Duodenal mucosa (tissue), 2 donors: ENCODE measurements around the gene FPR3.
"Not testable (repeated sequence)": the region's sequence is repeated elsewhere in the genome, so short reads cannot be mapped to it uniquely, and the experiment has no call there.

Experiments
- H3K27ac ChIP-seq: one replicate; pipeline ENCODE4 v1.7.0; 2013; ENCODE audit warnings: low read depth, low read length
- H3K27me3 ChIP-seq, 2 donors: one replicate each; pipeline ENCODE4 v1.7.0; 2013; ENCODE audit warnings: low read length in 2 of 2, control low read depth in 1 of 2; ENCODE audit not compliant: insufficient read depth in 2 of 2, control insufficient read depth in 1 of 2
- H3K36me3 ChIP-seq, 2 donors: one replicate each; pipeline ENCODE4 v1.7.0; 2013; ENCODE audit warnings: low read length in 2 of 2, control low read depth in 1 of 2; ENCODE audit not compliant: insufficient read depth in 2 of 2, control insufficient read depth in 1 of 2
- H3K4me1 ChIP-seq, 2 donors: one replicate each; pipeline ENCODE4 v1.7.0; 2013; ENCODE audit warnings: low read length in 2 of 2, control low read depth in 1 of 2; ENCODE audit not compliant: insufficient read depth in 2 of 2, control insufficient read depth in 1 of 2
- H3K4me3 ChIP-seq, 2 donors: one replicate each; pipeline ENCODE4 v1.7.0; 2013; ENCODE audit warnings: low read length in 2 of 2, low read depth in 1 of 2
- H3K9ac ChIP-seq, 2 donors: one replicate each; pipeline ENCODE4 v1.7.0; 2013; ENCODE audit warnings: low read length in 2 of 2, low read depth in 1 of 2
- H3K9me3 ChIP-seq, 2 donors: one replicate each; pipeline ENCODE4 v1.7.0; 2013; ENCODE audit warnings: low read length in 2 of 2, control low read depth in 1 of 2; ENCODE audit not compliant: control insufficient read depth in 1 of 2

The FPR3 gene

DNA sequence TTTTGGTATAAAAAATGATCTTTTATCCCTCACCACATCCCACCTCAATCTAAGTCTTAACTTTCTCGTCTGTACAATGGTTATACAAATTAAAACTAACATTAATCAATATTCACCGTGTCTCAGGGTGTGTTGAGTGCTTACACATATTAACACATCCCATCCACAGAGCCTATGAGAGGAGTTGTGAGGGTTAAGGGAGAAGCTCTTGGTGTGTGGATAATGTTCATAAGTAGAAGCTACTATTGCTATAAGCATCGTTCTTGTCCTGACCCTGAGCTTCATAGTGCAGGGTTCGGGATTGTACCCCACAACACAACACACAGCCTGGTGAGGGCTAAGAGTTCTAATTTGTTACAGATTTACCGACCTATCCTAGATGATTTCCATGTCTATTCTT, 2.5 kb downstream of the FPR3 start:
- Histone ChIP-seq H3K9ac (no peak overlapping the region), H3K4me3 (no peak overlapping the region), H3K4me1 (peaks cover 0 to 6% of the 10 kb centered on the region in 2 donors), H3K9me3 (peaks cover 0 to 12% of the 10 kb centered on the region in 2 donors), H3K27ac (no peak overlapping the region), H3K27me3 (no peaks in the 10 kb centered on the region), H3K36me3 (no peaks in the 10 kb centered on the region)

DNA sequence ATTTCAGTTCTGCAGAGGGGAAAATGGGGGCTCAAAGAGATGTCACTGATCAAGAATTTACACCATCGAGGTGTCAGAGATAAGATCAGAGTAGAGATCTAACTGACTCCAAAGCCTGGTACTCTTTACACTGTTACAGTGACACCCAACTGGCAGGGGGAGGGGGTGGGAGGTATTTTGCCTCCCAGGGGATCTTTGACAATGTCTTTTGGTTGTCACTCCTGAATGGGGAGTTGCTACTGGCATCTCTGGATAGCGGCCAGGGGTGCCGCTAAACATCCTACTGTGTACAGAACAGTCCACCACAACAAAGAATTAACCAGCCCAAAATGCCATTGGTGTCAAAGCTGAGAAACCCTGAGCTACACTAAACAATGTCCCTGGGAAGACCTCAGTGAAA, 3.1 kb downstream of the FPR3 start:
- Histone ChIP-seq H3K27ac (no peak overlapping the region), H3K27me3 (no peaks in the 10 kb centered on the region), H3K9ac (no peak overlapping the region), H3K9me3 (peaks cover 0 to 12% of the 10 kb centered on the region in 2 donors), H3K4me1 (peaks cover 0 to 6% of the 10 kb centered on the region in 2 donors), H3K36me3 (no peaks in the 10 kb centered on the region), H3K4me3 (peak overlapping the region in 1 of 2 donors; percentile 7)

DNA sequence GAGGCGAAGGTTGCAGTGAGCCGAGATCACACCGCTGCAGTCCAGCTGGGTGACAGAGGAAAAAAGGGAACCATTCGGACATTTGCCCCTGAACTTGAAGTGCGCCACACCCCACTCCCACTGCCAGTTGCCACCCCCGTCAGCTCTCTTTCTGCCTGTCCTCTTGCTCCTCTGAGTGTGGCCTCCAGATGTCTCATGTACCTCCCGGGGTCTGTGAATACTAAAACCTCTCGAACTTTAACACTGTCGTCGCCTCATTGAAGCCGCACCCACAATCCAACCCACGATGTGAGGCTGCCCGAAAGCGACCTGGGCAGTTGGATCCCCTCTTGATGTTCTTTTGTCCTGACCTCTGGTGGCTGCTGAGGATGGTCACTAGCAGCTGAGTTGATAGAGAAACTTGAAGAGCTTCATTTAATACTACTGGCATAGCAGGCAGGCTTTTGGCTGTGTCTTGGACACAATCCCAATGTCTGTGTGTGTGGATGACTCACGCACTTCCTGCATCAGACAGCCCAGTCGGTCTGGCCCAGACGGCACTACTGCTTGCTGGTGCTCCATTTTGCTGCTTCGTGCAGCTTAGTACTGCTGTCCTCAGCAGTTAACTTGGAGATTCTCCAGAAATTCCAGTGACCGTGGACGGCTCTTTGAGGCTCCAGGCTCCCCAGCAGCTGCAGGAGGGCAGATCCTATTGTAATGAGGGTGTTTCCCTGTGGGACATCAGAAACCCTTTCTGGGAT, 4.2 kb downstream of the FPR3 start:
- Histone ChIP-seq H3K4me1 (peaks cover 0 to 6% of the 10 kb centered on the region in 2 donors), H3K4me3 (peak overlapping the region; percentile 16 to 38), H3K27me3 (no peaks in the 10 kb centered on the region), H3K27ac (peak overlapping the region; percentile 66), H3K9me3 (peaks cover 0 to 12% of the 10 kb centered on the region in 2 donors), H3K36me3 (no peaks in the 10 kb centered on the region), H3K9ac (no peak overlapping the region)

DNA sequence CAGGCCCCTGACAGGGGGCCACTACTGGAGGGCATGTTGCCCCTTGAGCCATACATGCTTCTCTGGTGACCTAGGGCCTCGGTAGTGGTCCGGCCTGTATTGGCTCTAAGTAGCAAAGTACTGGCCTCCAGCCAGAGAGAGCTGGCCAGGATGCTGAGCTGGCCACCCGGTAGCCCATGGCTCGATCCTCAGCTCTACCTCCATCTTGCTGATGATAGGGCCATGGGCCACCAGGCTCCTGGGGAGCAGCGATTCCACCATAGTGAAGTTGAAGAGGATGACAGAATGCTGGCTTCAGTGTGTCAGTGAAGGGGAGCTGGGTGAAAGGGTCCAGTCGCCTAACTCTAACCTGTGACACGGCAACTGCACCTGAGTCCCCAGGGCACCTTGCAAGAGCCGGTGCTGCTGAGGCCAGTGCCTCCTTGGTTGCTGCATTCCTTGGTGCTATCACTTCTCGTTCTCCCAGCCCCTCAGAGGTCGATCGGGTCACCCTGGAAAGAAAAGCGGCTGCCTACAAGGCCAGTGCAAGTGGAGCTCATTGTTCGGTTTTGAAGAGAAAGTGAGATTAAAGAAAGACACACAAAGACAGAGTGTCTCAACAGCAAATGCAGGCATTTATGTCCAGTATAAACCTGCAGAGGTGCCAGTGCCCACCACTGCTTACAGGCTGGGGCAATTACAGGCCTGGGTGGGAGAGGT, 5.0 kb downstream of the FPR3 start:
- H3K27me3 ChIP-seq = no peaks in the 10 kb centered on the region
- peak overlapping the region in 1 of 2 donors; percentile 38 for H3K4me3 ChIP-seq
- H3K4me1 ChIP-seq = peaks cover 0 to 6% of the 10 kb centered on the region in 2 donors
- H3K27ac ChIP-seq = peak overlapping the region; percentile 66
- no peak overlapping the region for H3K9ac ChIP-seq
- H3K36me3 ChIP-seq = no peaks in the 10 kb centered on the region
- peaks cover 0 to 12% of the 10 kb centered on the region in 2 donors for H3K9me3 ChIP-seq

DNA sequence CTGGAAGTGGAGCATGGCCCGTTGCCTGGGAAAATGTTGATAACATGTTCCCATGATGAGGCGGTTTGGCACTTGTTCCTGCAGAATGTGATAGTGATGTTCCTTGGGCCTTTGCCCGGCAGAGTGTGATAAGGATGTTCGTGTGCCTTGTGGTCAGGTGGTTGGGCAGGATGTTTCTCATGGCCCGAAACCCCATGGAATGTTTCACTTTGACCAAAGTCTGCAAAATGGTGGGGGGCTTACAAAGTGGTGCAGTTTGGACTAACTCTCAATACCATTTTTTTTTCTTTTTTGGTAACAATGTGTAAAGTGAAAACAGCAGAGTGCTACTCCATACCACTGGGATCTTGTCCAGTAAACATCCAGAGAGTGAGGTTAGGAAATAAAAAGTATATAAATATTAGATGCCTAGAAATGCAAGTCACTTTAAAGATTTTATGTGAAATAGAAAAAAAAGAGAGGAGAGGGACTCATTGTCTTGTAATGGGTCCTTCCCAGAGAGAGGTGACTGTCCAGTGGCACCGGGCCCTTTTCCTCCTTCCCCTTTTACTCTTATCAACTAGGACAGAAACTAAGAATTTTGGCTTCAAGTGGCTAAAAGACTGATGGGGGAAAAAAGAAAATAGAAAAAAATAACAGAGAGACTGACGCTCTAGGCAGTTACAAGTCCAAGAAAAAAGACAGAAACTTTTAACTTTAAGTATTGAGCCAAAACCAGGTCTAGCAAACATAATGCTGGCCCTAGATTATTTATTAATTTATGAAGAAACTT, 5.7 kb downstream of the FPR3 start:
- Histone ChIP-seq H3K27me3 (no peaks in the 10 kb centered on the region), H3K9ac (no peak overlapping the region), H3K4me3 (no peak overlapping the region), H3K4me1 (peaks cover 0 to 6% of the 10 kb centered on the region in 2 donors), H3K27ac (no peak overlapping the region), H3K9me3 (peaks cover 0 to 12% of the 10 kb centered on the region in 2 donors), H3K36me3 (no peaks in the 10 kb centered on the region)

DNA sequence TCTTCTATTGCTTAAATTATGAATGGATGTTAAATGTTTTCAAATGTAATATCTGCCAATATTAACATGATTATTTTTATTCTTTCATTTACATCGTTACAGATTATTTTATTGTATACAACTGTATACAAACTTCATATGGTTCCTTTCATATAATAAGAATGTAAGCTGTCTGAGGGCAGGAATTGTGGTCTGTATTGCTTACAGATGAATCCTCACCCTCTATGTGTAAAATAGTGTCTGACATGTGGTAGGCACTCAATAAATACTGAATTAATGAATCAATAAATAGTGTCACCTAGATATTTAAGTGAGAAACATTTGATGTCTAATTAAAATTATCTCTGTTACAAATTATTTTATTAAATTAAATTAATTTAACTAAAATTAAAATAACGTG, 7.8 kb downstream of the FPR3 start:
- Histone ChIP-seq H3K4me3 (no peak overlapping the region), H3K9me3 (peaks cover 0 to 12% of the 10 kb centered on the region in 2 donors), H3K9ac (no peak overlapping the region), H3K36me3 (no peaks in the 10 kb centered on the region), H3K27me3 (no peaks in the 10 kb centered on the region), H3K27ac (no peak overlapping the region), H3K4me1 (peaks cover 0 to 6% of the 10 kb centered on the region in 2 donors)

DNA sequence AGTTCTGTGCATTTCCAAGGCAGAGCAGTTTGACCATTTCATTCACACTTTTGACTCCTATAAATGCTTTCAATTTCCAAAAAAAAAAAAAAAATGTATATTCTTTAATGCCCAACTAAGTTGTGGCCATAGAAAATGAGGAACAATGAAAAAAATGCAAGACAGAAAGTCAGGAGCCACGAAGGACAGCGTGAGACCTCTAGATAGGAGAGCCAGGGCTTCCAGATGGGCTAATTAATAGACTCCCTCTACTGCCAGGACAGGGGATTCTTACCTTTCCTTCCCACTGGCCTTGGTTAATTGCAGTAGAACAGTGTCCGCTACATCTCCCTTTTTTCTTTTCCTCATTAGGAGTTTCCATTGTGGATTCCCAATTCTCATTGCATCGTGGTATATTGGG, 8.6 kb downstream of the FPR3 start:
- Histone ChIP-seq H3K9ac (no peak overlapping the region), H3K4me1 (peaks cover 0 to 6% of the 10 kb centered on the region in 2 donors), H3K36me3 (no peaks in the 10 kb centered on the region), H3K9me3 (peaks cover 0 to 12% of the 10 kb centered on the region in 2 donors), H3K4me3 (no peak overlapping the region), H3K27ac (no peak overlapping the region), H3K27me3 (no peaks in the 10 kb centered on the region)

DNA sequence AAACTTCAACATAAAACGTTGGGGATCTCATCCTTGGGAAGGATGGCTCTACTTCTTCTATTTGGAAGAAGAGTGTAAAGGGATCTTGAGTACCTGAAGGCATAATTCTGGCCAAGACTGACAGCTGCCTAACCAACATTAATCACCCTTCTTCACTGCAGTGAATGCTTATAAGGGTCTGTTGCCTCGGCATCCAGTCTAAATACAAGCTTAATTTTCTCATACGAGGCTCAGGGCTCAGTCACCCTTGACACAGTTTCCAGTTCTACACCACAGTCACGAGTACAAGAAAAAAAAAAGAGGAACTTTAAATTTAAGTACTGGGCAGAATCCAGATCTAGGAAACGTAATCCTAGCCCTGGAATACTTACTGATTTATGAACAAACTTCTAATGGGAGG, 9.0 kb downstream of the FPR3 start:
- no peak overlapping the region for H3K27ac ChIP-seq
- H3K9ac ChIP-seq = no peak overlapping the region
- no peak overlapping the region for H3K4me3 ChIP-seq
- no peaks in the 10 kb centered on the region for H3K27me3 ChIP-seq
- no peaks in the 10 kb centered on the region for H3K36me3 ChIP-seq
- H3K4me1 ChIP-seq = peaks cover 0 to 6% of the 10 kb centered on the region in 2 donors
- peaks cover 0 to 12% of the 10 kb centered on the region in 2 donors for H3K9me3 ChIP-seq

DNA sequence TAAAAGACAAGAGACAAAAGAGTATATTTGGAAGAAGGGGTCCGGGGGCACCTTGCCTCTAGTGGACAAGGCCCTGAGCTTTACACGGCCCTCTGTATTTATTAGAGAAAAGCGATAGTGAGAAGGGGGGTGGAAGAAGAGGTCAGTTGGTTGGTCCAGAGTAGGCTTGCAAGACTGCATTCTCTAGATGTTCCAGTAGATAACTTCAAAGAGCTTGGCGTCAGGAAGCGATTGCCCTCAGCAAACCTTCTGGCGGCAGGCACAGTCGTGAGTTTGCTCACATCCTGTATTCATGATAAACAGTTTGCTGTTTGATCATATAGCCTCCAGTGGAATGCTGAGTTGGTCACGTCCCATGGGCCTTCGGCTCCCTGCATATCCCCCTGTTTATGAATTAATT, 9.8 kb downstream of the FPR3 start:
- H3K27ac ChIP-seq, H3K4me3 ChIP-seq, H3K27me3 ChIP-seq, H3K4me1 ChIP-seq, H3K9me3 ChIP-seq, H3K36me3 ChIP-seq, H3K9ac ChIP-seq: not testable (repeated sequence)

DNA sequence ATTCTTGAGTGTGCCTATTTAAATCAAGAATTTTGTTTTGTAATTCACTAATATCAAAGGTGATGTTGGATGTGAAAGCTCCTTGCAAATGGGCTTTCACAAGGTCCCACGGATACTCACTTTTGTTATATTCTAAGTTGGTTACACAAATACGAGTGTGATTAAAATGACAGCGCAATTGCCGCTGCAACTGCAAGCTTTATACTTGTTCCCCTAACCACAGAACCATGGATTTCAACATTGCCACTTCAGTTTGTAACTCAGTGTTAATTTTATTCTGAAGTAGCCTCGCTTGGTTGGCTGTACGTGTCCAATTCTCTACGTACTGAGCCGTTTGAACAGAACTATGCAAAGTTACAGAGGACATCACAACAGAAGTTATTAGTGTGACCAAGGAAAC, 10.4 kb downstream of the FPR3 start:
- H3K27ac ChIP-seq, H3K9me3 ChIP-seq, H3K27me3 ChIP-seq, H3K4me3 ChIP-seq, H3K9ac ChIP-seq, H3K36me3 ChIP-seq, H3K4me1 ChIP-seq: not testable (repeated sequence)
